Ovary (tissue), 3 donors: ENCODE measurements around the gene ACY1.

Experiments used
- CTCF ChIP-seq, 3 donors: fragments of 450-650 bp in 2 of 3; fragments of 200-600 bp in 1 of 3; IDR thresholded peaks; one replicate each; pipeline versions ENCODE4 v1.5.1 to v1.8.0; 2016 to 2022; ENCODE audit warnings: antibody characterized with exemption in 3 of 3, mild to moderate bottlenecking in 1 of 3
- POLR2A ChIP-seq: fragments of 450-650 bp; IDR thresholded peaks from one replicate; pipeline ENCODE4 v1.6.1; 2017; ENCODE audit warnings: antibody characterized with exemption, mild to moderate bottlenecking, moderate library complexity
- donor health status: DM: no; HTN: no; CAD: no.

DNA sequence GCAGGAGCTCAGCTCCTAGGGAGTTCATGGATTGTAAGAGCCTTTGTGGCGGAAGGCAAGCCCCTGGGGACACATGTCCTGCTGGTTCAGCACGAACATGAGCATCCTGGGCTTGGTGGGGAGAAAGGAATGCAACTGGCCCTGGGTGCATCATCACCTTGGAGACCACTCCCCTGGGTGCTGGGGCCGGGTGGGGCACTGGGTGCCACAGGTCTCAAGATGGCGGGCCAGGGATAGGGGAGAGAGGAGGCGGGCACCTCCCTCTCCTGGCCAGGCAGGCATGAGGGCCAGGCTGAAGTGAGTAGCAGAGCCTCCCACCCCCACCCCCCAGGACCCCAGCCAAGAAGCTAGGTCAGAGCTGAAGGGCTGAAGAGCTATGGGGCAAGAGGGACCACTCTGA lies 16.8 kb upstream of the ACY1 start:
- TF ChIP-seq CTCF (IDR thresholded peaks at IDR 0.05) (no peak), POLR2A (no peak)
